Dedifferentiated amniotic fluid mesenchymal stem cell (primary cell): ENCODE data around the gene ANAPC4.
"Not testable (repeated sequence)": the region's sequence is repeated elsewhere in the genome, so short reads cannot be mapped to it uniquely, and the experiment has no call there.

Experiments used
- DNase-seq: peaks from one replicate; pipeline ENCODE4 v3.0.0-alpha.2; 2016; ENCODE audit errors: extremely low spot score

ANAPC4 gene

GRCh38 chr4:25376754-25377571 lies at the start of gene ANAPC4:
TSS of gene ANAPC4 (plus strand) at chr4:25377263. CDS start at chr4:25377428, 165 bp downstream.
- peak; percentile 83 for DNase-seq

- not testable (repeated sequence) for DNase-seq
These were observed 48.6 kb upstream of the ANAPC4 start for GRCh38 chr4:25328463-25328862.

GRCh38 chr4:25330335-25330734 lies 46.7 kb upstream of the ANAPC4 start:
- DNase-seq, result no peak

- DNase-seq, result no peak
These were observed 45.9 kb upstream of the ANAPC4 start for GRCh38 chr4:25330905-25331808.

GRCh38 chr4:25343671-25344070 lies 33.4 kb upstream of the ANAPC4 start:
- no peak for DNase-seq

GRCh38 chr4:25345744-25346143 lies 31.3 kb upstream of the ANAPC4 start:
- no peak for DNase-seq

GRCh38 chr4:25346913-25347312 lies 30.1 kb upstream of the ANAPC4 start:
- DNase-seq, result no peak

GRCh38 chr4:25347473-25347872 lies 29.6 kb upstream of the ANAPC4 start:
- DNase-seq, result no peak

GRCh38 chr4:25347971-25348370 lies 29.1 kb upstream of the ANAPC4 start:
- no peak for DNase-seq

GRCh38 chr4:25350561-25350960 lies 26.5 kb upstream of the ANAPC4 start:
- no peak for DNase-seq

- DNase-seq, result no peak
These were observed 25.2 kb upstream of the ANAPC4 start for GRCh38 chr4:25351777-25352416.

- no peak for DNase-seq
These were observed 21.0 kb upstream of the ANAPC4 start for GRCh38 chr4:25356068-25356467.

- DNase-seq, result no peak
These were observed 18.4 kb upstream of the ANAPC4 start for GRCh38 chr4:25358515-25359275.

GRCh38 chr4:25361253-25361652 lies 15.8 kb upstream of the ANAPC4 start:
- no peak for DNase-seq

- DNase-seq, result peak; percentile 64
These were observed 9.9 kb upstream of the ANAPC4 start for GRCh38 chr4:25367004-25367621.

GRCh38 chr4:25367877-25368276 lies 9.2 kb upstream of the ANAPC4 start:
- no peak for DNase-seq

GRCh38 chr4:25368315-25368714 lies 8.7 kb upstream of the ANAPC4 start:
- no peak for DNase-seq

GRCh38 chr4:25370242-25370641 lies 6.8 kb upstream of the ANAPC4 start:
- no peak for DNase-seq

GRCh38 chr4:25372549-25372948 lies 4.5 kb upstream of the ANAPC4 start:
- not testable (repeated sequence) for DNase-seq

GRCh38 chr4:25377572-25378436 lies 741 bp downstream of the ANAPC4 start:
- DNase-seq, result no peak
